ENCODE measurements around the gene ALPG.

GRCh38 chr2:232457121-232458011 lies 50.7 kb downstream of the ALPG start:
- TF ChIP-seq POLR2AphosphoS5 (IDR thresholded peaks at IDR 0.05; ENCODE audit: low read depth, low read length) (no peak), SIN3A (IDR thresholded peaks at IDR 0.05; ENCODE audit: borderline replicate concordance, insufficient read depth, low read length) (no peak), REST (IDR thresholded peaks at IDR 0.05; ENCODE audit: insufficient read depth in 1 of 2, low read depth in 2 of 2, low read length in 2 of 2) (no peak)
